ENCODE results near the gene CORO6.

DNA sequence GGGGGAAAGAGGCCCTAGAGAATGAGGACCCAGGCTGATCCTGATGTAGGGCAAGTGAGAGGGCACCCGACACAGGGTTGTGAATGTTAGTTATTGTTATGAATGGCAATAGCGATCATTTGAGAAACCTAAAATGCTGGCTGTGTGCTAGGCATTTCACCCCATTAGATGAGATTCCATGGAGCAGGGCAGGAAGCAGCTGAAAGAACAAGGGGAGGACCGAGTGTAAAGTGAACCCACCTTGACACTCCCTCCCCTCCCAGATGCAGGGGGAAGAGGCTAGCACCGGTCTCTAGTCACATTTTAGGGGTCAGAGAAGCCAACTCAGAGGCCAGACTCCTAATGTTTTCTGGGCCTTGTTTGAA is 553 bp upstream of the CORO6 start:
- TF ChIP-seq POLR2A (IDR thresholded peaks at IDR 0.05) (no peak), POLR2AphosphoS5 (IDR thresholded peaks at IDR 0.05) (no peak)
- TF ChIP-seq, protein P1, sequence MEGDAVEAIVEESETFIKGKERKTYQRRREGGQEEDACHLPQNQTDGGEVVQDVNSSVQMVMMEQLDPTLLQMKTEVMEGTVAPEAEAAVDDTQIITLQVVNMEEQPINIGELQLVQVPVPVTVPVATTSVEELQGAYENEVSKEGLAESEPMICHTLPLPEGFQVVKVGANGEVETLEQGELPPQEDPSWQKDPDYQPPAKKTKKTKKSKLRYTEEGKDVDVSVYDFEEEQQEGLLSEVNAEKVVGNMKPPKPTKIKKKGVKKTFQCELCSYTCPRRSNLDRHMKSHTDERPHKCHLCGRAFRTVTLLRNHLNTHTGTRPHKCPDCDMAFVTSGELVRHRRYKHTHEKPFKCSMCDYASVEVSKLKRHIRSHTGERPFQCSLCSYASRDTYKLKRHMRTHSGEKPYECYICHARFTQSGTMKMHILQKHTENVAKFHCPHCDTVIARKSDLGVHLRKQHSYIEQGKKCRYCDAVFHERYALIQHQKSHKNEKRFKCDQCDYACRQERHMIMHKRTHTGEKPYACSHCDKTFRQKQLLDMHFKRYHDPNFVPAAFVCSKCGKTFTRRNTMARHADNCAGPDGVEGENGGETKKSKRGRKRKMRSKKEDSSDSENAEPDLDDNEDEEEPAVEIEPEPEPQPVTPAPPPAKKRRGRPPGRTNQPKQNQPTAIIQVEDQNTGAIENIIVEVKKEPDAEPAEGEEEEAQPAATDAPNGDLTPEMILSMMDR (IDR thresholded peaks at IDR 0.05): no peak

Measured in transverse colon (tissue), 4 donors.